ENCODE results near the gene KMT2A. TPM values are rescaled to one million over a fixed set of nuclear protein-coding genes. Genes with fewer than 3 reads are reported as not detected.

The KMT2A gene
- total RNA-seq, 1 donor from 2014 or later: 110 TPM

DNA sequence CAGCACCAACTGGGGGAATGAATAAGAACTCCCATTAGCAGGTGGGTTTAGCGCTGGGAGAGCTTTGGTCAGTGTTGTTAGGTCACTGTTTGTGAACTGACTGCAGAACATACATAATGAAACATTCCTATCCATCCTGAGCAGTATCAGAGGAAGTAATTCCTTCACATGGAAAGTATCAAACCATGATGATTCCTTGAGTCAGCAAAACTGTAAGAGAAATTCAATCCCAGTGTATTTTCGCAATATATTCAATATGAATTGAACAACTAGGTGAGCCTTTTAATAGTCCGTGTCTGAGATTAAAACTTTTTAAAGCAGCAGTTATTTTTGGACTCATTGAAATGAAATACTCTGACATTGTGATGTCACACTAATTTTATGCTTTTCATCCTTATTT is 48.1 kb downstream of the KMT2A start:
- DNase-seq (ENCODE audit: low read depth): no peak

- DNase-seq (ENCODE audit: low read depth): no peak
Observed at GRCh38 chr11:118485273-118485672, 49.0 kb downstream of the KMT2A start.

GRCh38 chr11:118488480-118489109 is 52.3 kb downstream of the KMT2A start:
- DNase-seq (ENCODE audit: low read depth): peak; percentile 77

DNA sequence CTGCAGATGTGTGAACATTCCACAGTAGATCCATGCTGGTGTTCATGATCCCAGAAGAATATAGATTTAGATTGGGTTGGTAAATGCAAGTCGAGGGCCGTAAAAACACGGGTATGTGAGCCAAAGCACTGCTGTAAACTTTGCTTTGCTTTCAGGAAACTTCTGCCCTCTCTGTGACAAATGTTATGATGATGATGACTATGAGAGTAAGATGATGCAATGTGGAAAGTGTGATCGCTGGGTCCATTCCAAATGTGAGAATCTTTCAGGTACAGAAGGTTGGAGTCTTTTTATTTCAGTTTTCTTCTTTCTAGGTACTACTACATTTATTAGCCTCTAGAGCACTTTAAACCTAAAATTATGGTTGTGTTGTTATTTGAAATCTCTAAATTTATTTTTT is 54.7 kb downstream of the KMT2A start:
- DNase-seq (ENCODE audit: low read depth): no peak

- no peak for DNase-seq (ENCODE audit: low read depth)
Observed at GRCh38 chr11:118497831-118498230, 61.5 kb downstream of the KMT2A start.

DNA sequence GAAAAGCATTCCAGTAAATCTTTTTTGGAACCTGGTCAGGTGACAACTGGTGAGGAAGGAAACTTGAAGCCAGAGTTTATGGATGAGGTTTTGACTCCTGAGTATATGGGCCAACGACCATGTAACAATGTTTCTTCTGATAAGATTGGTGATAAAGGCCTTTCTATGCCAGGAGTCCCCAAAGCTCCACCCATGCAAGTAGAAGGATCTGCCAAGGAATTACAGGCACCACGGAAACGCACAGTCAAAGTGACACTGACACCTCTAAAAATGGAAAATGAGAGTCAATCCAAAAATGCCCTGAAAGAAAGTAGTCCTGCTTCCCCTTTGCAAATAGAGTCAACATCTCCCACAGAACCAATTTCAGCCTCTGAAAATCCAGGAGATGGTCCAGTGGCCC is 66.9 kb downstream of the KMT2A start:
- DNase-seq (ENCODE audit: low read depth): no peak

GRCh38 chr11:118511601-118512000 is 75.3 kb downstream of the KMT2A start:
- DNase-seq (ENCODE audit: low read depth): no peak

- DNase-seq (ENCODE audit: low read depth): no peak
Observed at GRCh38 chr11:118514103-118514502, 77.8 kb downstream of the KMT2A start.

GRCh38 chr11:118519549-118519948 is 83.3 kb downstream of the KMT2A start:
- no peak for DNase-seq (ENCODE audit: low read depth)

GRCh38 chr11:118521892-118522311 is 85.6 kb downstream of the KMT2A start:
- DNase-seq (ENCODE audit: low read depth): no peak

- DNase-seq (ENCODE audit: low read depth): peak; percentile 43
Observed at GRCh38 chr11:118522571-118523072, 86.3 kb downstream of the KMT2A start.

DNA sequence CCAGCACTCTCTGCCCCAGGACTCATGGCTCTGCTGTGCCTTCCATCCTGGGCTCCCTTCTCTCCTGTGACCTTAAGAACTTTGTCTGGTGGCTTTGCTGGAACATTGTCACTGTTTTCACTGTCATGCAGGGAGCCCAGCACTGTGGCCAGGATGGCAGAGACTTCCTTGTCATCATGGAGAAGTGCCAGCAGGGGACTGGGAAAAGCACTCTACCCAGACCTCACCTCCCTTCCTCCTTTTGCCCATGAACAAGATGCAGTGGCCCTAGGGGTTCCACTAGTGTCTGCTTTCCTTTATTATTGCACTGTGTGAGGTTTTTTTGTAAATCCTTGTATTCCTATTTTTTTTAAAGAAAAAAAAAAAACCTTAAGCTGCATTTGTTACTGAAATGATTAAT is 88.1 kb downstream of the KMT2A start:
- DNase-seq (ENCODE audit: low read depth): no peak

DNA sequence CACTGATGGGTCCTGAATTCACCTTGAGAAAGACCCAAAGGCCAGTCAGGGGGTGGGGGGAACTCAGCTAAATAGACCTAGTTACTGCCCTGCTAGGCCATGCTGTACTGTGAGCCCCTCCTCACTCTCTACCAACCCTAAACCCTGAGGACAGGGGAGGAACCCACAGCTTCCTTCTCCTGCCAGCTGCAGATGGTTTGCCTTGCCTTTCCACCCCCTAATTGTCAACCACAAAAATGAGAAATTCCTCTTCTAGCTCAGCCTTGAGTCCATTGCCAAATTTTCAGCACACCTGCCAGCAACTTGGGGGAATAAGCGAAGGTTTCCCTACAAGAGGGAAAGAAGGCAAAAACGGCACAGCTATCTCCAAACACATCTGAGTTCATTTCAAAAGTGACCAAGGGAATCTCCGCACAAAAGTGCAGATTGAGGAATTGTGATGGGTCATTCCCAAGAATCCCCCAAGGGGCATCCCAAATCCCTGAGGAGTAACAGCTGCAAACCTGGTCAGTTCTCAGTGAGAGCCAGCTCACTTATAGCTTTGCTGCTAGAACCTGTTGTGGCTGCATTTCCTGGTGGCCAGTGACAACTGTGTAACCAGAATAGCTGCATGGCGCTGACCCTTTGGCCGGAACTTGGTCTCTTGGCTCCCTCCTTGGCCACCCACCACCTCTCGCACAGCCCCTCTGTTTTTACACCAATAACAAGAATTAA is 88.6 kb downstream of the KMT2A start:
- DNase-seq (ENCODE audit: low read depth): no peak

GRCh38 chr11:118526688-118527087 is 90.4 kb downstream of the KMT2A start:
- DNase-seq (ENCODE audit: low read depth): no peak

DNA sequence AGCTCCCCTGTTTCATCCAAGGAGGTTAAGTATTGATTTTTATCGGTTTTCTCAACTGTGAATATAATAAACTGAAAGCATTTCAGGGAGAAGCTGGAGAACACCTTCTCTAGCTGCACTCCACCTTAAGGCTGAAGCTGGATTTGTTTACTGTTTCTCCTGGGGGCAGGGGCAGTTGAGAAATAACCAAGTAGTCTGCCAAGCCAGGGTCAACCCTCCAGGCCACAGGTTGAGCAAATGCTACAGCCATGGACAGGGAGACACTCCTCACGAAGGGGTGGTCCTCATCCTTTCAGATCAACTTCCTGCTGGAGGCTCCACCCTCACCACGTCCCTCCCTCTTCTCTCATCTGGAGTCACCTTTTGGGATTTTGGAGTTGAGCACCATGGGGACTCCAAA is 90.8 kb downstream of the KMT2A start, which contains the start of gene TTC36:
Gene TTC36, plus strand, starts transcription at position 366 of the 400 bp plus-strand sequence. Its CDS starts 21 bp downstream, at position 387.
- DNase-seq (ENCODE audit: low read depth): peak; percentile 30

GRCh38 chr11:118528511-118528910 is 92.2 kb downstream of the KMT2A start:
- DNase-seq (ENCODE audit: low read depth): no peak

DNA sequence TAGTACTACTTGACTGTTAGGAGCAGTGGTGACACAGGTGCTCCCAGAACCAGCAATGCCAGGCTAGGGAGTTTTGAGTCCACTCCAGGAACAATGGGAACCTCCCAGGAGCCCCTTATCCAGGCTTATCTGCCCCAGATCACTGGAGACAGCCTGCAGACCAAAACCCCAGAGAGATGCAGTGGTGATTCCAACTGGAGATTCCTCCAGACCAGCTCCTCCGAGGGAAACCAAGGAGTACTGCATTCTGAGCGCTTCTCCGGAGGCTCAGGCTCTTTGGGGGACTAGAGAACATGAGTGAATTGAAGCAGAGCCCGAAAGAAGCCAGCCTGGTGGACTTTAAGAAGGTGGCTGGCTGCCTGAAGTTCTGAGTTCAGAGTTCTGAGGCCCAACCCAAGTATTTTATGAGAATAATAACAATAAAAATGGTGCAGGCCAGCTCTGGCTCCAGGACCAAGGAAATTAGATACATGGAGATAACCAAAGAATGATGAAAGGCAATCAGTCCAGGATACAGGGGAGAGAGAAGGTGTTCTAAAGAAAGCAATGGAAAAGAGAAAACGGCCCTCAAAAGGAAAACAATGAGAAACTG is 93.4 kb downstream of the KMT2A start:
- DNase-seq (ENCODE audit: low read depth): no peak

- DNase-seq (ENCODE audit: low read depth): no peak
Observed at GRCh38 chr11:118530180-118530682, 93.9 kb downstream of the KMT2A start.

GRCh38 chr11:118530683-118531596 is 94.6 kb downstream of the KMT2A start, which contains the start of gene TMEM25:
Gene TMEM25, plus strand, starts transcription at chr11:118531192. Its CDS starts 610 bp downstream, at chr11:118531802.
- DNase-seq (ENCODE audit: low read depth): no peak

DNA sequence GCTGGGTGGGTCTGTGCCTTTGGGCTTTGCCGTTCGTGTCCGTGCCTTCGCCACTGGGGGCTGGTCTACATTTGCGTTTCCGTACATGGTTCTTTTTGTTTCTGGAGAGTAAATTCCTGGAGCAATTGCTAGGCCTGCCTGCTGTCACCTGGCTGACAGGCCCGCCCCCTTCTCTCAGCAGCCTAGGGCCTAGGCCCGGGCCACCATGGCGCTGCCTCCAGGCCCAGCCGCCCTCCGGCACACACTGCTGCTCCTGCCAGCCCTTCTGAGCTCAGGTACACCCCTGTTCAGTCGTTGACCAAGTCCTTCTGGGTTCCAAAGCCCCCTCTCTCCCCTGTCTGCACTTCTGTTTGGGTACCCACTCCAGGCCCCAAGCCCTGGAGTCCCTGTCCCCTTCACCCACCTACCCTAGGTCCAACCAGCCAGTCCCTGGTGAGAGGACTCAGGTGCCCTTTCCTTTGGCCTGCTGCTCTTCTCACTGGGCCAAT is 95.3 kb downstream of the KMT2A start:
- DNase-seq (ENCODE audit: low read depth): no peak

GRCh38 chr11:118532091-118532490 is 95.8 kb downstream of the KMT2A start:
- no peak for DNase-seq (ENCODE audit: low read depth)

Measured in renal cortical epithelial cell (primary cell).